OCI-M1 (cell line): ENCODE results near the gene NAV2.

ENCODE experiments used
- DNase-seq: peaks from one replicate; lab custom pipeline; 2025; lab: John Stamatoyannopoulos, UW

Gene NAV2

GRCh38 chr11:19683862-19684491 lies 28.7 kb upstream of the NAV2 start:
- no peak for DNase-seq

GRCh38 chr11:19686234-19686633 lies 26.4 kb upstream of the NAV2 start:
- no peak for DNase-seq

- DNase-seq = no peak
These were observed 25.2 kb upstream of the NAV2 start for GRCh38 chr11:19687392-19687791.

- DNase-seq = no peak
These were observed 23.2 kb upstream of the NAV2 start for GRCh38 chr11:19689281-19690000.

GRCh38 chr11:19690885-19691284 lies 21.8 kb upstream of the NAV2 start:
- DNase-seq = no peak

GRCh38 chr11:19691815-19692500 lies 20.7 kb upstream of the NAV2 start:
- DNase-seq = no peak

- no peak for DNase-seq
These were observed 19.5 kb upstream of the NAV2 start for GRCh38 chr11:19693146-19693545.

GRCh38 chr11:19694796-19695345 lies 17.8 kb upstream of the NAV2 start:
- DNase-seq = no peak

- no peak for DNase-seq
These were observed 16.6 kb upstream of the NAV2 start for GRCh38 chr11:19696073-19696472.

- DNase-seq = no peak
These were observed 15.7 kb upstream of the NAV2 start for GRCh38 chr11:19696904-19697303.

GRCh38 chr11:19697721-19698121 lies 14.9 kb upstream of the NAV2 start:
- DNase-seq = no peak

GRCh38 chr11:19698493-19699292 lies 13.9 kb upstream of the NAV2 start:
- DNase-seq = no peak

- no peak for DNase-seq
These were observed 11.2 kb upstream of the NAV2 start for GRCh38 chr11:19701421-19701820.

- DNase-seq = no peak
These were observed 10.0 kb upstream of the NAV2 start for GRCh38 chr11:19702620-19703019.

- DNase-seq = no peak
These were observed 9.4 kb upstream of the NAV2 start for GRCh38 chr11:19703211-19703610.

- DNase-seq = no peak
These were observed 8.4 kb upstream of the NAV2 start for GRCh38 chr11:19704213-19704612.

GRCh38 chr11:19705936-19706335 lies 6.7 kb upstream of the NAV2 start:
- DNase-seq = no peak

GRCh38 chr11:19711911-19712280 lies 741 bp upstream of the NAV2 start:
- no peak for DNase-seq

GRCh38 chr11:19713196-19714021 lies 772 bp downstream of the NAV2 start:
- no peak for DNase-seq

GRCh38 chr11:19714022-19714386 lies 1.4 kb downstream of the NAV2 start:
- no peak for DNase-seq
